ENCODE measurements around the gene KRT82.

KRT82 gene

DNA sequence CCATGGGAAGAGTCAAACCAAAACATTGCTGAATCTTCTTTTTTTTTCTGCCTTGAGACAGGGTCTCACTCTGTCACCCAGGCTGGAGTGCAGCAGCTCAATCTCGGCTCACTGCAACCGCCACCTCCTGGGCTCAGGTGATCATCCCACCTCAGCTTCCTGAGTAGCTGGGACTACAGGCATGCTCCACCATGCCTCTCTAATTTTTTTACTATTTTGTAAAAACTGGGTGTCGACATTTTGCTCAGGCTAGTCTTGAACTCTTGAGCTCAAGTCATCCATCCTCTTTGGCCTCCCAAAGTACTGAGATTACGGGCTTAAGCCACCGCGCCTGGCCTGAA, 29.5 kb upstream of the KRT82 start:
- no peak for DNase-seq

DNA sequence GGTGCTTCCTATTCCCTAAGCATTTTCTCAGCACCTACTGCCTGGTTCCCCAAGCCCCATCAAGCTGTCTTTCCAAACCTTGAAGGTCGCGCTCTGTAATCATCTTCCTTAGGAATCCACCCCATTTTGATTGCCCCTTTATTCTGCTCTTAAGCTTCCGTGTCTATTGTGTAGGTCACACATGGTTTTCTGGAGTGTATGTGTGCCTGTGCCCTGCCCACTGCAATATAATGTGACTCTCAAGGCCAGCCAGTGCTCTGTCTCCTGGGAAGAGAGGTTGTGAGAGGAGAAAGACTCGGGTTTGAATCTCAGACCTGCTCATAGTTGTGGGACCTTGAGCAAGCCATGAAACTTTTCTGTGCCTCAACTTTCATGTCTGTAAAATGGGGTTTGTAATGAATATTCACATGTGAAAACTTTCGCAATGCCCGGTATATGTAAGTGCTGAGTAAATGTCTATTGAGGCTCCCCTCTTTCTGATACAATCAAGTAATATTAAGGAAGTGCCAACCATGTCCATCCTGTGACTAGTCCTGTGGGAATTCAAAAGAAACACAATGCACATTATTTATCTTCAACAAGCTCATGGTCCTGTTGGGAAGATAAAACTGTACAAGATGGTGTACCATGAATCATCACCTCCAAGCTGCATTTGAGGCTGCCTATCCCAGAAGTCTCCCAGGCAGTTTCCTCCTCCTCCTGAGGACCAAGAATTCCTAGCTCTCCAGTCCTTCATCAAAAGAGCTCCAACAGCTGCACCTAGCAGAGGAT, 28.8 kb upstream of the KRT82 start:
- peak; percentile 50 for DNase-seq

DNA sequence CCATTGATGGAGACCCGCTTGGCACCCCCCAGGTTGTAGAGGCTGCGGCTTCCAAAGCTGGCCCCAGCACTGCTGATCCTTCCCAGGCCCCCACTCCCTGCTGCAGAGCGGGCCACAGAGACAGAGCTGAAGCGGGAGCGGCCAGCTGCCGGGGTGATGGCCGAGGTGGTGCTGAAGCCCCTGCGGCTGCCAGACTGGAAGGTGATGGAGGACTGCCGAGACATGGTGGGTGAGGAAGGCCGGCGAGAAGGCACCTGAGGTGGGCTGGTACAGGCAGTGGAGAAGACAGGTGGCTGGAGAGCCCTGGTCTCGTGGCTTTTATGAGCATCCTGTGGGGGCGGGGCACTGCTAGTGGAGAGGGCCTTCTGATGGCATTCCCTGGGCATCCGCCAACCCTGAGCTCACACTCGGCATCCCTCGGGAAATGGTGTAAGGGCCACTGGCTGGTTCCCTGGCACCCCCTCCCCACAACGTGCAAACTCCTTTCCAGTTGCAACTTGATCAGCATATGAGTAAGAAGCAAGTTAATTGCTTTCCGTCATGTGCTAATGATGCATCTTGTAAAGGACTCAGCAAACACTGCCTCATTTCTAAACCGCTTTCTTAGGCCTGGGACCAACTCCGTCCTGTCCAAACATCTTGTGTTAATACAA, 28.1 kb upstream of the KRT82 start, which contains the start of gene KRT75:
KRT75 (minus strand) TSS at position 291 of the 653 bp plus-strand sequence; CDS start at position 224, 67 bp downstream.
- peak; percentile 13 for DNase-seq

DNA sequence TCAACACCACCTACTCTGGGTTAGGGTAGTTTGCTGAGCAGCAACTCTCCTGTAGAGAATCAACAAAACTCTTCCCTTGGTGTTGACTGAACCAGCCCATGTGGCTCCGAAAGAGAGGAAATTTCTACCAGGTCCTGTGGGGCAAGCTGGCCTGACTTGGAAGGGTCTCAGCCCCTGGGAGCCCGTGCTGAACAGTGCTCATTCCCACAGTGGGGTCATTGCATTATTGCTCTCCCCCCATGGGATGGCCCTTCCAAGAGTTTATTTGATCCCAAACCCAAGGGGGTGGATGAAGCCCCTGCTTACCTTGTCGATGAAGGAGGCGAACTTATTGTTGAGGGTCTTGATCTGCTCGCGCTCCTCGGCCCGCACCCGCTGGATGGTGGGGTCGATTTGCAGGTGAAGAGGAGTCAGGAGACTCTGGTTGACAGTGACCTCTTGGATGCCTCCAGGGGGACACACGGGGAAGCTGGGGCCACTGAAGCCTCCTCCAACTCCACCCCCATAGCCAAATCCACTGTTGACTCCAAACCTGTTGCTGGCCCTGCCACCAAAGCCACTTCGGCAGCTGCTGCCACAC, 27.5 kb upstream of the KRT82 start:
- no peak for DNase-seq

DNA sequence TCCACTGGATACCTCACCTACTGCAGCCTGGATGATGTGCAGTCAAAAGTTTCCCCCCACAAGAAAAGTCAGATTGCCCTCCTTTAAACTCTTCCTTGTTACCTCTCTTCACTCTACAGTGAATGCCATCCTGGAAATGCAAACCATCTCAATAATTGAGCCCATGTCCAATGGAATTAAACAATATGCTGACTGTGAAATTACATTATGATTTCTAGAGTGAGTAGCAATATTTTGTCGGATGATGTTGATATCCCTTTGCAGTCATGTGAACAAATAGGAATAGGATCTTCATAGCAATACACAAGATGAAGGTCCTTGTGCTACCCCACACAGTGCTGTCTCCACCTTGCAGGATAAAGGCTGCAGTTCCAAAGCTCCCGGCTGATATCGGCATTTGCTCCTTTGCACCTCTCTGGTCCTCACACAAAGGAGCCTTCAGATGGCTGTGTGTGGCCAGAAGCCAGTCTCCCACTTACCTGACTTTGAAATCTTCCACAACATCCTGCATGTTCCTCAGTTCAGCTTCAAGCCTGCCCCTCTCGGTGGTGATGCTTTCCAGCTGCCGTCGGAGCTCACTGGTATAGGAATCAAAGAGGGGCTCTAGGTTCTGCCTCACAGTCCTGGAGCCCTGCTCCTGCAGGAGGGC, 26.5 kb upstream of the KRT82 start:
- no peak for DNase-seq

DNA sequence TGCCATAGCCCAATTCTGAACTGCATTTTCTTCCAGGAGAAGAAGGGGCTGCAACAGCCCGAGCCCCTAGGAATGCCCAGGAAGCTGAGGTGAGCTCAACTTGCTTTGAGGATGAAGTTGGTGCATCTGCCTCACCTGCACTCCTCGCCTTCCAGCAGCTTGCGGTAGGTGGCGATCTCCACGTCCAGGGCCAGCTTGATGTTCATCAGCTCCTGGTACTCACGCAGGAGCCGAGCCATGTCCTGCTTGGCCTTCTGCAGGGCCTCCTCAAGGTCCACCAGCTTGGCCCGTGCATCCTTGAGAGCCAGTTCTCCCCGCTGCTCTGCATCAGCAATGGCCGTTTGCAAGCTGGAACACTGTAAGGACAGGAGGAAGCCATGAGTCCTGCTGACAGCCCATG, 22.0 kb upstream of the KRT82 start:
- no peak for DNase-seq

DNA sequence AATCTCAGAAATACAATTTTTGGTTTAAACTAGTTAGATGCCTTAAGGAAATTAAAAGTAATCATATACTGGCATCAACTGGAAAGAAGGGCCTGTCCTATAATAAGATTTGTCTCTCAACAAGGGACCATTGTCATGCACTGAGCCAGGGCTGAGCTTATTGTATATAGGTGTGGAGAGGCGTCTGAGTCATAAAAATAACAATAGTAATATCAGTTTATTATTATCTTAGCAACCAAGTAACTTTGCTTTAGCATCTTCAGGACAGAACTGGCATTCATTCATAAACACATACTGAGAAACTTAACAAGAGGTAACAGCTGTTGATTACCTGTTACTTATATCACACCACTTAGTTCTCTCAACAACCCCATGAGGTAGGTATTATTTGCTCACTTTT, 20.9 kb upstream of the KRT82 start:
- no peak for DNase-seq

DNA sequence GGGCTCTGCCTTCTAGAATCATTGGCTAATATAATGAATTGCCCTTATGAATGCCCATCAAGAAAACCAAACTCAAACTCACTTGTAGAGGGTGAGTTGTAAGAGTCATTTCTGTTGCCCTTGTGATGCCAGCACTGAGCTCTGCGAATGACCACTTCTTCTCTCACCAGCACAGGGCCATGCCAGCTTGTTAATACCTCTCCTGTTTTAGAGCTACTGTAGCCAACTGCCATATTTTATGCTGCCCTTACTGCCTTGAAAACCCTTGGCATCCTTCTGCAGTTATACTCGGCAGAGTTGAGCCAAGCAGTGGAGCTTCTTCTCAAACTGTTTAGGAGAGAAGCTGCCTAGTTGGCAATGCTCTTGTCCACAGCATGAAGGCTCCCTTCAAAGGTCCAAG, 19.9 kb upstream of the KRT82 start:
- DNase-seq = no peak

DNA sequence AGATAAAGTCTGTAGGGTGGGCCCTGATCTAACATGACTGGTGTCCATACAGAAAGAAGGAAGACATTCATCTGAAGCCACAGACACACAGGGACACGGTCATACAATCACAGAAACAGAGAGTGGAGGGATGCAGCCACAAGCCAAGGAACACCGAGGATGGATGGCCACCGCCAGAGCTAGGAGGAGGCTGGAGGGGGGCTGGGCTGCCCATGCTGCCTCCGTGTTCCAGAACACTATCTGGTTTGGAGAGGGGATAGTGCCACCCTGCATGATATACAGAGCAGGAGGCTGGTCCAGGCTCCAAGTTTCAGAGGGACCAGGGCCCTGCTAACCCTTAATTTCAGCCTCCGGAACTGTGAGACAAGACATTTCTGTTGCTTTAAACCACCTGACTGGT, 19.3 kb upstream of the KRT82 start:
- DNase-seq = no peak

DNA sequence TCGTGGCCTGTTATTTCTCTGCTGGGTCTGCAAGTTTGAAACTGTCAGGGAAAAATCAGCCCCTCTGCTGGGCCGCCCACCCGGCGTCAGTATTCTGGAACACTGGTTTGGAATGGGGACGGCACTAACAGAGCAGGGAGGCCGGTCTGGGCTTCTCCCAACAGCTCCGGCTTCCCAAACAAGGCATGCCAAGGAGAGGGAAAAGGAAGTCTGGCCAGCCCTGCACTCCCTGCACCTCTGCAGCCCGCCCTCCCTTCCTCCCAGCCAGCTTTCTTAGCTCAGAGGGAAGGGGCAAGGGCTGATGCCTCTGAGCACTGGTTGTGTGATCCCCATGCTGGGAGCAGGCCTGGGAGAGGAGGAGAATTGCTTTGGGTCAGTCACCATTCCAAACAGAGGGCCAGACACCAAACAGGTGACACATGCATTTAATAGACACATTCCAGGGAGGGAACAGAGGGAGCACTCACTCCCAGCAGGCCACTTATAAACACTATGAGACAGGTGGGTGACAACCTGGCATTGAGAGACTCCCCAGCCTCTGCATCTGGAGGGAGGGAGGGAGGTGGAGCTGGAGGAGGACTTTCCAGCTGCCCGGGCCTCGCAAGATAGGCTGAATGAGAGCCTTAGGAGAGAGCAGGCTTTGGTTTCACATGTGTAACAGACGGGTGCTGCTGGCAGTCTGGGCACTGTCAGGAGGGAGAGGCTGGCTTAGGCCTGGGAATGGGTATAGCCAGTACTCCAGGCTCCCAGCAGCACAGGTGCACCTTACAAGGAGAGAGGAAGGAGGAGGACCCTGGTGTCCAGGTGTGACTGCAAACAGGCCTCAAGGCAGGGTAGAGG, 17.7 kb upstream of the KRT82 start:
- DNase-seq = no peak

DNA sequence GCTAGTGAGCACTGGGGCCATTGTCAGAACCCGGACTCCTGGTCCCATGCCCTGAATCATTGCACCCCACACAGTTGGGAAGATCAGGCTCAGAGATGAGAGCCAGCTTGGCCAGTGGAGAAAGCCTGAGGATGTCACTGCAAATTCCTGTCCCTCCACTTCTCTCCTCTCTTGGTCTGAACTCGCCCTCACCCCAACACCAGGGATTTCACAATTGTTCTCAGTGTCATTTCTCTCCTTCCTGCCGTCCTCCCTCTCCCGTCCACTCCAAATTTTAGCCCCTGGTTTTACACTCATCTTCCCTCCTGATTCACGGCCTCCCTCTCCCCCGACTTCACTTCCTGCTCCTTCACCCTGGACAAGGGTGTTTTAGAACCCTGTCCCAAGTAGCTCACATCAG, 16.9 kb upstream of the KRT82 start:
- no peak for DNase-seq

DNA sequence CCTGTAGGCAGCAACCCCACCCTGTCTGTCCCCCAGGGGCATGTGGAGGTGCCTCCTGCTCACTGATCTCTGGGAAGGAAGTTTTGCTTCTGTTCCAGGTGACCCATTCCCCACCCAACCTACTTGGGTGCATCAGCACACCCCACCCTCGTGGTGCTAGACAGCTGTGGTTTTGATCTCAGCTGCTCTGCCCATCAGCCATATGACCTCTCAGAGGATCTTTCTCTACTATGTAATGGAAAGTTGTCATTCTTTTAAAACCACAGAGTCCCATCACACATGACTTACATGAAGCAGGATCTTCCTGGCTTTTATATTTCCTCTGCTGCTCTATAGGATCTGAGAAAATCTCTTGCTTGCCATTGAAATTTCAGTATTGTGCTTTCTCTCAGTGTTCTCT, 13.5 kb upstream of the KRT82 start:
- DNase-seq = peak; percentile 53

DNA sequence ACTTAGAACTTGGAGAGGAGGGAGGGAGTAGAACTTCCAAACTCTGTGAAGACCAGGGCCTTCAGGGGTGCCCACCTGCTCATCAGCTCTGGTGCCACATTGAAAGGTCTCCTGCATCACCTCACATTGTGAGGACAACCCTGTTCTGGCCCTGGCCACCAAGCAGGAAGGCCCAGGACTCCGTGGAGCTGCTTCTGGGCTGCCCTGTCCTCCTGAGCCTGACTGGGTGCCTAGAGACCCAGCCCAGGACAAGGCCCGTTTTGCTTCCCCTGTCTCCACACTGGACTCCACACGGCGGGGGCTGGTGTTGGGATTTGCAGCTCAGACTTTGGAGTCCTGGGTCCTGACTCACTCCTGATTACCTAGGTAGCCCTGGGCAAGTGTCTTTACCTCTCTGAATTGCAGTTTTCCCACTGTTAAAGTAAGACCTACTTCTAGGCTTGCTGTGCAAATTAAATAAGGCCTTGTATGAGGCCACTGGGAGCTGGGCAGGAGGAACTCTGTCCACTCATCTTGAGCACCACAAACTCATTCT, 12.5 kb upstream of the KRT82 start:
- no peak for DNase-seq

DNA sequence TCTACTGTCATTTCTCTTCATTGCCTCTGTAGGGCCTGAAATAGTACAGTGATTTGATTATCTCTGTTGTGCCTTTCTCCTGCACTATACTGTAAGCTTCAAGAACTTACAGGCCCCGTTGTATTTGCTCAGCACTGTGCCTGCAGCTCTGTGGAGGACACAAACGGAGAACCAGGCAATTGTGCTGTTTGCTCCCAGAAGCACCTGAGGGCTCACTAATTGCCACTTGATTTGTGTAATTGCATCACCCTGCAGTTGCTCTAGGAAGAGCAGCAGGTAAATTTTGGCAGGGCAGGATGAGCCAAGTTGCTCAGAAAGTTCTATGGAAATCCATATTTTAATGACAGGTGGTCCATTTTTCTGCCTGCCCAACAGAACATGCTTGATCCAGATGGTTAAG, 11.6 kb upstream of the KRT82 start:
- DNase-seq = no peak

DNA sequence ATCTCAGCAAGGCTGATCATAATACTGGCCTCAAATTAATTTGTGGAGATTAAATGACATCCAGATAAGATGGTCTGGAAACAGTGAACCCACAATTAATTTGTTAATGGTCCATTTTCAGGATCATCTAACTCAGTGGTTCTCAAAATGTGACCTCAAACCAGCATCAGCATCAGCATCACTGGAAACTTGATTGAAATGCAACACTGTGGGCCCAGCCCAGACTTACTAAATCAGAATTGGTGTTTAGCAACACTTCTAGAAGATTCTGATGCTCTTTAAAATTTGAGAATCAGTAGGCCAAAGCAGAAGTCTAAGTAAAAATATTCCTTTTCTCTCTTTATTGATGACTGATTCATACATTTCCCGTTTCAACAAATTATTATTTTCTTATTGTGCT, 10.7 kb upstream of the KRT82 start:
- DNase-seq = no peak

DNA sequence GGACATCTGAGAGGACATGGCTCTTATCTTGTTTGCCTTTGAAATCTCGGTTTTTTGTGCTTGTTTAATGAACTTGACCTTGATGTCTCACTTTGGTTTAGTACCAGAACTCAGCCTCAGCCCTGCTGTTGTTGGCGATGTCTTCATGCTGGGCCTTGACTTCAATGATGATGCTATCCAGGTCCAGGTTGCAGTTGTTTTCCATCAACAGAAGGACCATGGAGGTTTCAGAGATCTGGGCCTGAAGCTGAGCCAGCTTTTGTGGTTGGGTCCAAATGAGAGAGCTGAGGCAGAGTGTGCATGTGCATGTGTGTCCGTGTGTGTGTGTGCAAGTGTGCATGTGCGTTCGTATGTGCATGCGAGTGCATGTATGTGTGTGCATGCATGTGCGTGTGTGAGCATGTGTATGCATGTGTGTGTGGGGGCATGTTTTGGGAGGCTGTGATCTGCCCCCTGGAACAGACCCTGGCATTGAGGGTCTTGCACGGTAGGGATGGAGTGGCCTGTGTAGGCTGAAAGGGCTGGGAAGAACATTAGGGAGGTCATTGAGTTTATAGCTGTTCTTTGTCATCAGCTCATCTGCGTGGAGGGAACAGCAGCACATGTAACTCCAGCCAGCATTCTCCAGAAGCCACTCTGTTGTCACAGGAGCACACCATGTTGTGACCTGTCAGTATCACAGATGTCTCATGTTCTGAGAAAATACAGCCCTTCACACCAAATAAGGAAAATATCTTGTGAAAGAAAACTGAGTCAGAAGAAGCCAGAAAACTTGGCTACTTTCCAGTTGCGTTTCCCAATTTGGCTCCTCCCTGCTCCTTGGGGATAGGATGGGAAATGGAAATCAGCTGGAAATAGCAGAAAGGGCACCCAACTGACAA, 10.0 kb upstream of the KRT82 start:
- peak; percentile 82 for DNase-seq

DNA sequence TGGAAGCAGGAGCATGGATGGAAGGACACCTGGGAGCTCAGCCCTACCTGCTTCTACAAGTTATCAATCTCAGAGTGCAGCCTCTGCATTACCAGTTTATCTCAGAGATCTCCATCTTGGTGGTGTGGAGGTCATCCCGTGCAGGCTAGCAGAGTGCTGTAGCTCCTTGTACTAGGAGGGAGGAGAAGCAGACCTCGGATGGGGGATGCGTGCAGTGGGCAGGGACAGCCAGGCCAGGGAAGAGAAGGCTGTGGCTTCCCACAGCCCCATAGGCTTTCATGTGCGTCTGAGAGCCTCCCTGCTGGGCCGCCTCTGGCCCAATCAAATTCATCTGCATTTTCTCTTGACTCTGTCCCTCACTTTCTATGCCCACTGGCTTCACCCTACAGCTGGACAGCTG, 8.8 kb upstream of the KRT82 start:
- DNase-seq = no peak

DNA sequence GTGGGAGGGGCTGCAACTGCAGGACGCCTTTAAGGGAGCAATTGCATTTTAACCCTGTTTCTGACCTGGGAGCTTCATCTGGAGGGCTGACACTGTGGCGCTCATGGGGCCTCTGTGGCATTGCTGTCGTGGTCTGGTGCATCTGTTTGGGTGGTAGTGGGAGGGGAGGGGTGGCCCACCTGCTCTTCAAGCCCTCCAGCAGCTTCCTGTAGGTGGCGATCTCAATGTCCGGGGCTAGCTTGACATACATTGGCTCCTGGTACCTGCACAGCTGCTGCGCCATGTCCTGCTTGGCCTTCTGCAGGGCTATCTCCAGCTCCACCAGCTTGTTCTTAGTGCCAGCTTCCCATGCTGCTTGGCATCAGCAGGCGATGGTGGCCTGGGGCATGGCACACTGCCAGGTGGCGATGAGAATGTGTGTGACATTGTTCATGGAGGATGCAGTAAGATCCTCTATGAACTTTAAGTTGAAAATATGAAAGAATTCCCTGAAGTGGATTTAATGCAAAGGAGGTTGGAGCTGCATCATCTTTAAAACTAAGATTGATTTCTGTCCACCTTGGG, 7.7 kb upstream of the KRT82 start:
- DNase-seq = no peak

DNA sequence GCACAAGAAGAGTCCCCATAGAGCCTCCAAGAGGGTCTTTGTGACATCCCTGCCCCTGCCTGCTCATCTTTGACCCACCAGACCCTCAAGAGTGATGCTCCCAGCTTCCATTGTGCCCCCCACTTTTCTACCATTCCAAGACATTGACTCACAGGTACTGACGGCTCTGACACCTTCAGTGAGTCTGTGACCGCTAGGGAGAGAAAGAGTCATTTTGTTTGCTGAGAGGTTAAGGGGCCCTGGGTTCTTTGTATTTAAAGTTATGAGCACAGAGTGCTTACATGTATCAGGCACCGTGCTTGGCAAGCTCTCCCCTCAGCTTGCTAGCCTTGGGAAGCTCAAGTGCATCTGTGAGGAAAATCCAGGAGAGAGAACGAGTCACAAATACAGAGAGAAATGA, 7.1 kb upstream of the KRT82 start:
- no peak for DNase-seq

DNA sequence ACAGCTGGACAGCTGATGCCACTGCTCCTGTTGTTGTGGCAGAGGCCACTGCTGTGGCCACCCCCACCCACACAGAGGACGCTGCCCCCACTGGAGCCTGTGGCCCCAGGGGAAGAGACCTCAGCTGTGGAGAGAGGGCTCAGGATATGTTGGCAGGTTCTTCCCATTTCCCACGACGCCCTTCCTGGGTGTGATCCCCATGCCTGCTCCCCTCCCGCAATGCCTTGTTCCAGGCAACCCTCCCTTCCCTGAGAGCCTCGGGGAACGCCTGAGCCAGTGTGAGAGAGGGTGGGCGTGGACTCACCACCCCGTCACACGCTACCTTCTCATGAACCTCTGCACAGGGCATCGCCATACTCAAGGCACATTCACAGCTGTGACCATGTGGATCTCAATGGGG, 5.7 kb upstream of the KRT82 start:
- no peak for DNase-seq
